Activated CD8-positive, alpha-beta memory T cell treated with anti-CD3 and anti-CD28 coated beads, Interleukin-2, amount 50 U/mL, for 4 hours (primary cell): ENCODE measurements around the gene DYDC2.

Experiments
- DNase-seq: peaks from one replicate; pipeline ENCODE4 v3.0.0-alpha.2; 2020

The DYDC2 gene

DNA sequence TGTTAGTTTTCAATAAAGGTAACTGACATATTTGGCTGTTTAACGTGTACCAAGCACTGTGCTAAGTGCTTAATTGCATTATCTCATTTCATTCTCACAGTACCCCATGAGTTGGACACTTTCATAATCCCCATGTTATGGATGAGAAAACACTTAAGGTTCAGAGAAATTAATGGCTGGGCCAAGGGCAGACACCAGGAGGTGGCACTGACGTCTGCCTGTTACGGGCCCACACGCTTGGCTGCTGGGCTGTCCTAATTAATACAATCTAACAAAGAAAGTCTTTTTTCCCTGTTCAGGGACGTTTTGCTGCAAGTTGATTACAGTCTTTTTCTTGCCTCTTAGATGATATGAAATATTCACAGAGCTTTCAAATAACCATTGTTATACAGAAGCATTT is 16.1 kb downstream of the DYDC2 start:
- DNase-seq, result no peak

GRCh38 chr10:80373502-80373901 is 16.9 kb downstream of the DYDC2 start:
- no peak for DNase-seq

DNA sequence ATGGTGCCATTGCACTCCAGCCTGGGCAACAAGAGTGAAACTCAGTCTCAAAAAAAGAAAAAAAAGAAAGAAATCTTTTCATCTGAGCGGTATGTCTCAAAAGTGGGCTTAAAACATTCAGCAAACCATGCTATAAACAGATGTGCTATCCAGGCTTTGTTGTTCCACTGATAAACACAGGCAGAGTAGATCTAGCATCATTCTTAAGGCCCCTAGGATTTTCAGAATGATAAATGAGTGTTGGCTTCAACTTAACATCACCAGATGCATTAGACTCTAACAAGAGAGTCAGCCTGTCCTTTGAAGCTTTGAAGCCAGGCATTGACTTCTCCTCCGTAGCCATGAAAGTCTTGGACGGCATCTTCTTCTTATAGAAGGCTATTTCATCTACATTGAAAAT is 23.1 kb downstream of the DYDC2 start:
- no peak for DNase-seq

- no peak for DNase-seq
Observed at GRCh38 chr10:80380185-80380584, 23.6 kb downstream of the DYDC2 start.

DNA sequence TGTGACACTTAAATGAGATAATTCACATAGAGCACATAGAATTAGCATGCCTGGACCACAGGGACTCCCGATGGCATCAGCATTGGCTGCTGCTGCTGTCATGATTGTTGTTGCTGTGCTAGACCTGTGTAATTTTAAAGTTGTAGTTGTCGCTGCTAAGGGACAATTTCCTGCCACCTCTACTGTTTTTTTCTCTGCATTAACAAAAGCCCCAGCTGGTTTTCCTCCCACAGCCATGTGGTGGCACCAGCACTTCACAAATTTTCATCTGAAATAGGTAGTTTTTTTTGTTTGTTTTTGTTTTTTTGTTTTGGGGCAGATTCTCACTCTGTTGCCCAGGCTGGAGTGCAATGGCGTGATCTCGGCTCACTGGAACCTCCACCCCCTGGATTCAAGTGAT is 26.4 kb downstream of the DYDC2 start:
- DNase-seq, result peak; percentile 42

GRCh38 chr10:80390740-80391139 is 34.2 kb downstream of the DYDC2 start:
- DNase-seq, result no peak

- no peak for DNase-seq
Observed at GRCh38 chr10:80392250-80392649, 35.7 kb downstream of the DYDC2 start.

GRCh38 chr10:80394358-80394916 is 37.9 kb downstream of the DYDC2 start:
- no peak for DNase-seq

DNA sequence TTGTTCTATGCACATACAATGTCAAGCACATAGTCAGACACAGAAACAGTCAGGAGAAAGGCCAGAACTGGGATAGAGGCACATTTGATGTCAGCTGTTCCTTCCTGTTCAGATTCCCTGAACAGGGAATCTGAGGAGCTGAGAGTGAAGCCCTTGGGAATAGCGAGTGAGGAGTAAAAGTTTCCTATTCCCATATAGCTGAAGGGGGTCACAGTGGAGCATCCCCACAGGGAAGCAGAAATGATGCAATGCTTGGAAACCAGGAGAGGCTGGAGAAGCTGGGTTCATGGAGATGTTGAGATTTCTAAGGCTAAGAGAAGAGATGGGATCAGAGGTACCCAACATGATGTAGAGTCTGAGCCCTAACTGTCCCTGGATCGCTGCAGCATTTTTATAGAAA is 40.4 kb downstream of the DYDC2 start:
- DNase-seq, result no peak

DNA sequence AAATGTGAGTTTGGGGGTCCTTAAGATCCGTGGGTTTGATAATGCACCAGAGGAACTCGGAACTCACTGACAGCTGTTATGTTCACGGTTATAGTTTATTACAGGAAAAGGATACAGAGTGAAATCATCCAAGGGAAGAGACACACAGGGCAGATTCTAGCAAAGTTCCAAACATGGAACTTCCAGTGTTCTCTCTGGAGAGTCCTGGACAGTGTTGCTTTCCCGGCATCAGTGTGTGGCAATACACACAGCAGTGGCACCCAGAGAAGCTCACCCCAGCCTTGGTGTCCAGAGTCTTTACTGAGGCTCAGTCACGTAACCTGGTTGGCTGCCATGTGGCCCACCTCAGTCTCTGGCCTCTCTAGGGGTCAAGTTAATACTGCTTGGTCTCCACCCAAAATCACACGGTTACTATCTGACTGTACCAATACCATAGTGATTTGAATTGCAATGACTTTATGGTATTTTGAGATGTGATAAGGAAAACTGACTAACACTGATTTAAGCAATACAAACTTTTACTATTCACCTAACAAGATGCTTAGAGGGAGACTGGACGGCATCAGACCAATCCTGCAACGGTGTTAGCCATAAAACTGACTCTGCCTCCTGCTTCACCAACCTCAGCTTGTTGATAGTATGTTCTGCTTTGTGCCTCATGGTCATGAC is 43.7 kb downstream of the DYDC2 start:
- DNase-seq, result no peak

DNA sequence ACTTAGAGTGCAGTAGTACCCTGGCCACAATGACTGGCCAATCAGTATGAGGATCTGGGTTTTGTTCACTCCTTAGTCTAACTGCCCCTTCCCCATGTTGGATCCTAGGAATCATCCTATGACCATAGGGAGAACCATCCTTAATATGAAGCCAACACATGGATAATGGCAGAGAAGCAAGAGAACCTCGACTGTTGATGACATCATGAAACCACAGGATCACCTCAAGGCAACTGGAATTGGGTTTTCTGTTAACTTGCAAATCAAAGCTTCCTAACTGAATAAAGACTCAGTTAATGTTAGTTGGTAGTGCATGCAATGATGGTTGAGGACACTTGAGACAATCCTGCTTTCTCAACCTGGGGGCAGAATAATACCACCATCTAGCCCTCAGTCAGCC is 48.5 kb downstream of the DYDC2 start:
- DNase-seq, result no peak

DNA sequence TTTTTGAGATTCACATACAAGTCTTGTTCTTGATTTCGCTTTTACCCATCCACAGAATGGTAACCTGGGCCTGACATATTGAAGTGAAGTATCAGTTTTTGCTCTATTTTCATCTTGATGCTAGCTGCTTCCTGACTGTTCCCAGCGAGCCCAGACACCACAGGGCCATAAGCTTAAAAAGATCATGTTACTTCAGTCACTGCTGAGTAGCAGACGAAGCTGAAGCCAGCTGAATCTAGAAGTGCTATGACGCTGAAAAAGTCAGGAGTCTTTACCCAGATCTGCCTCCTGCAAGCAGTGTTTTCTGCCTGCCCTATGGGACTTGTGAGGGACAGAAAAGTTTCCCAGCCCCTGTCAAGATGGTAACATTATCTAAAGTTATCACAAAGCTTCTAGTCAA is 49.0 kb downstream of the DYDC2 start:
- no peak for DNase-seq

GRCh38 chr10:80406204-80406603 is 49.6 kb downstream of the DYDC2 start:
- no peak for DNase-seq

DNA sequence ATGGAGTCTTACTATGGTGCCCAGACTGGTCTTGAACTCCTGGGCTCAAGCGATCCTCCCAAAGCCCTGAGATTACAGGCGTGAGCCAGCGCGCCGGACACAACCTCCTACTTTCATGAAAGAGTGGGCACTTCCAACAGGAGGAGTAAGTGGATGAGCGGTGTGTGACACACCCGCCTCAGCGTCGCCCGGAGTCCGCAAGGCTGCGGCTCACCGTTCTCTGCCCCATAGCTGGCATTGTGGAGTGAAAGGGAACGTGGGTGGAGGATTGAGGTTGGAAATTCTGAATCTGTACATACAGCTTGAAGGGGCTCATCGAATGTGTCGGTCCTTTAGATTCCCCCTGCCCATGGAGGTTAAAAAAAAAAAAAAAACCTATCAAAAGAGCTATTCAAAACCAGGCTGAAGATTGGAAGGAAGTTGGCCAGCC is 51.2 kb downstream of the DYDC2 start:
- DNase-seq, result peak; percentile 59

DNA sequence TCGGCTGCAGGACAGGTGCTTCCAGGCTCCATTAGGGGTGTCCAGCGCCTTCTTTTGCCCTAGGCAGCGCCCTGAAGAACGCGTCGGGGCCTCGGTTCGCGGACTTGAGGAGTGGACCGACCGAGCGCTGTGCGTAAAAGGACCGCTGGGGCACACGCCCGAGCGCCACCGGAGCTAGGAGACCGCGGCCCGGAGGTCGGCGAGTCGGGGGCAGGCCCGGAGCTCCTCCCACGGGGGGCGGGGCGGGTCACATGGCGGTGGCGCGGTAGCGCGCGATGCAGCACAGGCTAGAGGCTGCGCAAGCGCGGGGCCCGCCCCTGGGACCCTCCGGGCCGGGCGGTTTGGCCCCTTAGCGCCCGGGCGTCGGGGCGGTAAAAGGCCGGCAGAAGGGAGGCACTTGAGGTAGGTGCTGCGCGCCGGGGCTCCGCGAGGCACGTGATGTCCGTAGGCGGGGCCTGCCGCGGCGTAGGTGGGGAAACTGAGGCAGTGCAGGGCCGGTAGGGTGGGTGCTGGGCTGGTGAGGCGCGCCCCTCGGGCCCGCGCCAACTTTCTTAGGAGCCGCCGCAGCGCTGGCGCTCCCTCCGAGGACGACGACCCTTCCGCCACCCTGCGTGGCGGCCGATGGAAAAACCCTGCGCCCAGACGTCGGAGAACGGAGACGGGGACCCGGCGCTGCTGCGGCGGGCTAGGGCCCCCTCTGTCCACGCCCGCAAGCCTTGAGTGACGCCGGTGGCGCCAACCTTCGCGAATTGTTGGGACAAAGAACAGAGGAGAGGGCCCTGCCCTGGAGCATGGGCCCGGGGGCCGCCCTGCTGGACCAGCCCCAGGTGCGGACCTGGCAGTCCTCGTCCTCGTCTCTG is 51.9 kb downstream of the DYDC2 start, which contains the start of gene PRXL2A:
PRXL2A (plus strand) TSS at position 310 of the 860 bp plus-strand sequence. CDS start 11,917 bp downstream, outside the sequence.
- DNase-seq, result peak; percentile 83

GRCh38 chr10:80409121-80409520 is 52.5 kb downstream of the DYDC2 start:
- no peak for DNase-seq

GRCh38 chr10:80410122-80410521 is 53.5 kb downstream of the DYDC2 start:
- no peak for DNase-seq

- DNase-seq, result no peak
Observed at GRCh38 chr10:80410578-80411145, 54.1 kb downstream of the DYDC2 start.

DNA sequence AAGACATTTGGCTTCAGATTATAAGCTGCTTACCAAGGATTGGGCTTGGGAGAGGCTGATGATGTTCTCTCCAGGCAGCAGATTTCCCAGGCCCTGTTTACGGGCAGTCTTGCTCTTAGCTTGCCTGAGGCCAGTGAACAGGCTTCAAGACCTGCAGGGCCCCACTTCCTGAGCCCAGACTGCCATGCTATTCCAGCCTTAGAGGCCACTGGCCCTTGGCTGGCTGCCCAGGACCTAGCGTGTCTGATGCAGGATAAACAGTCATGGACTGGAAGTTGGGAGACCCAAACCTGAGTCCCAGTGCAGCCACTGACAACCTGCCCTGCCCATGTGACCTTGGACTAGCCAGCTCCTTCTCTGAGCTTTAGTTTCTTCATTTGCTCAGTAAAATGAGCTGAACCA is 54.7 kb downstream of the DYDC2 start:
- DNase-seq, result no peak

GRCh38 chr10:80411681-80412220 is 55.2 kb downstream of the DYDC2 start:
- DNase-seq, result no peak

DNA sequence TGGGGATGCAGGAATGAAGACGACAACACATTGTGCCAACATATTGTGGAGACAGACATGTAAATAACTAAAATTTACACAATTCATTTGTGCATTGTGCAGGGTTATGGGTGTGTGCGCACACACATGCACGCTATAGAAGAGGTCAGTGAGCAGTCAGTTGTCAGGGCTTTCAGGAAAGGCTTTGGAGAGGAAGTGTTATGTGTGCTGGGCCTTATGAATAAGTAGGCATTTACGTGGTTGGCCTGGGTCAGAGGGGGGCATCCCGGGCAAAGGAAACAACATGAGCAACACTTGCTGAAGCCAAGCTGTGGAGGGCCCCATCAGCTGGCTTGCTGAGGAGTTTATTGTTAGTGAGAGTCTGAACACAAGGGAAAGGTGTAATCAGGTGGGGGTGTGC is 55.9 kb downstream of the DYDC2 start:
- no peak for DNase-seq

DNA sequence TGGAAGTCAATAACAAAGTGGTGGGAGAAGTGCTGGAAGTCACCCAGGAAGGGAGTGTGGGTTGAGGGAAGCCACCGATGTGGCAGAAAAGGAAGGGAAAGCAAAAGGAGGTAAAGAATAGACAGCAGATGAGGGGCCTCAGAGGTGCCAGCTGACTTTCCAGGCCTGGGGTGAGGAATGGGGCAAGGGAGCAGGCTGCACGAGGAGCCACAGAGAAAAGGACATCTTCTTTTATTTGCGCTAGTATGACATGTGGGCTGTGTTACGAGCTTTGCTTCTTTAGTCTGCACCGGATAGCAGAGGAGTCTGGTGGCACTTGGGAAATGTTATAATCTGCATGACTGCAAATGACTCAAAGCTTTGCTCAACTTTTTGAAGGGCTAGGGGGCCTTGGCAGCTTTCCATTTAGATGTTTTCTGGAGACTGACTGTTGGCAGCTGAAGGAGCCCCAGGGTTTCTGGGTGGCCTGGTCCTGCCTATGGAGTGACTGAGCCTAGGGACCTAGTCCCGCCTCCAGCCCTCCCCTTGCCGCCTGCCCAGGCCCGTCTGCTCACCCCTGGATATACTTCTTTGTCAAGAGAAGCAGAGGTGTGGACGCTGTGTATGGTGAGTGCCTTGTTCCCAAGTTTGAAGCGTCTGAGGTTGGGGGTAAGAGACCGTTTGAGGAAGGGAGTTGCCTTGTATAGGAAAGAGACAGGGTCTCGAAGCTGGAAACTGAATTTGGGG is 56.9 kb downstream of the DYDC2 start:
- no peak for DNase-seq
